Skeletal muscle tissue (tissue), 4 donors: Measurements from ENCODE around the gene S100A11. TPM values are rescaled to one million over a fixed set of nuclear protein-coding genes. Genes with fewer than 3 reads are reported as not detected.
"Not testable (repeated sequence)": the region's sequence is repeated elsewhere in the genome, so short reads cannot be mapped to it uniquely, and the experiment has no call there.

Source experiments
- H3K27ac ChIP-seq: one replicate; pipeline ENCODE4 v1.7.0; 2013; ENCODE audit warnings: mild to moderate bottlenecking, low read depth, low read length, inconsistent platforms
- H3K27me3 ChIP-seq, 3 donors: one replicate each; pipeline ENCODE4 v1.7.0; 2013; ENCODE audit warnings: low read length in 3 of 3; ENCODE audit not compliant: control insufficient read depth in 3 of 3, insufficient read depth in 3 of 3
- H3K36me3 ChIP-seq, 3 donors: one replicate each; pipeline ENCODE4 v1.7.0; 2013; ENCODE audit warnings: low read length in 3 of 3; ENCODE audit not compliant: control insufficient read depth in 3 of 3, insufficient read depth in 3 of 3
- H3K4me1 ChIP-seq, 3 donors: one replicate each; pipeline ENCODE4 v1.7.0; 2013; ENCODE audit warnings: low read length in 3 of 3, mild to moderate bottlenecking in 3 of 3; ENCODE audit not compliant: control insufficient read depth in 3 of 3, insufficient read depth in 3 of 3
- H3K4me3 ChIP-seq, 3 donors: one replicate each; pipeline ENCODE4 v1.7.0; 2013; ENCODE audit warnings: low read length in 3 of 3
- H3K9ac ChIP-seq, 3 donors: one replicate each; pipeline ENCODE4 v1.7.0; 2013; ENCODE audit warnings: low read length in 3 of 3, mild to moderate bottlenecking in 3 of 3, moderate library complexity in 2 of 3, low read depth in 1 of 3
- H3K9me3 ChIP-seq, 3 donors: one replicate each; pipeline ENCODE4 v1.7.0; 2013; ENCODE audit warnings: low read length in 3 of 3; ENCODE audit not compliant: control insufficient read depth in 3 of 3
- total RNA-seq: library from RNA; depleted of rRNA; stranded (reverse); fragments of >200 nt; gene quantifications from one replicate; pipeline ENCODE4 v1.2.3, GENCODE V29; 2014
- donor health status: Osteomylitis.

S100A11 gene
- 10.4 TPM for total RNA-seq

GRCh38 chr1:152036267-152037216, at the start of gene S100A11:
TSS of gene S100A11 (minus strand) at chr1:152037004. CDS start at chr1:152036915, 89 bp downstream.
- peak within 1 kb of the TSS; percentile 75 to 82 (median 79) for H3K4me3 ChIP-seq
- H3K9me3 ChIP-seq = no peaks in the 10 kb centered on the region
- H3K4me1 ChIP-seq = peaks cover 10 to 24% (median 11%) of the 10 kb centered on the region in 3 donors
- H3K9ac ChIP-seq = peak within 1 kb of the TSS; percentile 79 to 90 (median 88)
- H3K36me3 ChIP-seq = peaks cover 2 to 13% (median 10%) of the 10 kb centered on the region in 3 donors
- H3K27me3 ChIP-seq = peaks cover 0 to 10% (median 6%) of the 10 kb centered on the region in 3 donors
- H3K27ac ChIP-seq = peak within 1 kb of the TSS; percentile 91

GRCh38 chr1:152084853-152085252, 48.0 kb upstream of the S100A11 start:
- Histone ChIP-seq H3K4me1 (no peaks in the 10 kb centered on the region), H3K27ac (no peak overlapping the region), H3K9me3 (no peaks in the 10 kb centered on the region), H3K9ac (no peak overlapping the region), H3K36me3 (no peaks in the 10 kb centered on the region), H3K27me3 (peaks cover 5 to 17% (median 7%) of the 10 kb centered on the region in 3 donors), H3K4me3 (no peak overlapping the region)

- H3K4me3 ChIP-seq, H3K36me3 ChIP-seq, H3K9me3 ChIP-seq, H3K9ac ChIP-seq, H3K4me1 ChIP-seq, H3K27me3 ChIP-seq, H3K27ac ChIP-seq: not testable (repeated sequence)
These were observed 44.2 kb upstream of the S100A11 start for GRCh38 chr1:152081026-152081425.

GRCh38 chr1:152080494-152080893, 43.7 kb upstream of the S100A11 start:
- not testable (repeated sequence) for H3K36me3 ChIP-seq, H3K4me3 ChIP-seq, H3K9ac ChIP-seq, H3K4me1 ChIP-seq, H3K27ac ChIP-seq, H3K27me3 ChIP-seq, H3K9me3 ChIP-seq

- no peaks in the 10 kb centered on the region for H3K36me3 ChIP-seq
- H3K4me3 ChIP-seq = no peak overlapping the region
- H3K4me1 ChIP-seq = no peaks in the 10 kb centered on the region
- H3K9me3 ChIP-seq = no peaks in the 10 kb centered on the region
- no peak overlapping the region for H3K27ac ChIP-seq
- H3K9ac ChIP-seq = no peak overlapping the region
- no peaks in the 10 kb centered on the region for H3K27me3 ChIP-seq
These were observed 42.1 kb upstream of the S100A11 start for GRCh38 chr1:152078831-152079441.

- Histone ChIP-seq H3K4me1 (no peaks in the 10 kb centered on the region), H3K4me3 (no peak overlapping the region), H3K9ac (no peak overlapping the region), H3K36me3 (no peaks in the 10 kb centered on the region), H3K27me3 (peaks cover 0 to 20% (median 6%) of the 10 kb centered on the region in 3 donors), H3K27ac (no peak overlapping the region), H3K9me3 (no peaks in the 10 kb centered on the region)
These were observed 35.5 kb upstream of the S100A11 start for GRCh38 chr1:152072311-152072710.

- H3K9ac ChIP-seq = no peak overlapping the region
- no peaks in the 10 kb centered on the region for H3K9me3 ChIP-seq
- H3K27ac ChIP-seq = no peak overlapping the region
- H3K4me1 ChIP-seq = no peaks in the 10 kb centered on the region
- H3K36me3 ChIP-seq = no peaks in the 10 kb centered on the region
- no peak overlapping the region for H3K4me3 ChIP-seq
- H3K27me3 ChIP-seq = peaks cover 0 to 20% (median 6%) of the 10 kb centered on the region in 3 donors
These were observed 34.3 kb upstream of the S100A11 start for GRCh38 chr1:152071123-152071522.

GRCh38 chr1:152067929-152068328, 31.1 kb upstream of the S100A11 start:
- Histone ChIP-seq H3K27me3 (peaks cover 0 to 16% (median 2%) of the 10 kb centered on the region in 3 donors), H3K36me3 (no peaks in the 10 kb centered on the region), H3K9ac (no peak overlapping the region), H3K4me3 (no peak overlapping the region), H3K27ac (no peak overlapping the region), H3K9me3 (no peaks in the 10 kb centered on the region), H3K4me1 (no peaks in the 10 kb centered on the region)

- H3K27ac ChIP-seq = no peak overlapping the region
- no peak overlapping the region for H3K4me3 ChIP-seq
- no peaks in the 10 kb centered on the region for H3K36me3 ChIP-seq
- H3K9me3 ChIP-seq = no peaks in the 10 kb centered on the region
- no peak overlapping the region for H3K9ac ChIP-seq
- no peaks in the 10 kb centered on the region for H3K4me1 ChIP-seq
- H3K27me3 ChIP-seq = peaks cover 0 to 12% (median 0%) of the 10 kb centered on the region in 3 donors
These were observed 30.3 kb upstream of the S100A11 start for GRCh38 chr1:152067150-152067549.

- Histone ChIP-seq H3K27me3 (peaks cover 0 to 8% (median 0%) of the 10 kb centered on the region in 3 donors), H3K27ac (no peak overlapping the region), H3K9me3 (no peaks in the 10 kb centered on the region), H3K4me1 (no peaks in the 10 kb centered on the region), H3K36me3 (no peaks in the 10 kb centered on the region), H3K4me3 (no peak overlapping the region), H3K9ac (no peak overlapping the region)
These were observed 25.1 kb upstream of the S100A11 start for GRCh38 chr1:152061952-152062351.
